ENCODE measurements around the gene RDM1.

RDM1 gene

GRCh38 chr17:35917519-35918213 lies 12.9 kb downstream of the RDM1 start:
- TF ChIP-seq, protein P1, sequence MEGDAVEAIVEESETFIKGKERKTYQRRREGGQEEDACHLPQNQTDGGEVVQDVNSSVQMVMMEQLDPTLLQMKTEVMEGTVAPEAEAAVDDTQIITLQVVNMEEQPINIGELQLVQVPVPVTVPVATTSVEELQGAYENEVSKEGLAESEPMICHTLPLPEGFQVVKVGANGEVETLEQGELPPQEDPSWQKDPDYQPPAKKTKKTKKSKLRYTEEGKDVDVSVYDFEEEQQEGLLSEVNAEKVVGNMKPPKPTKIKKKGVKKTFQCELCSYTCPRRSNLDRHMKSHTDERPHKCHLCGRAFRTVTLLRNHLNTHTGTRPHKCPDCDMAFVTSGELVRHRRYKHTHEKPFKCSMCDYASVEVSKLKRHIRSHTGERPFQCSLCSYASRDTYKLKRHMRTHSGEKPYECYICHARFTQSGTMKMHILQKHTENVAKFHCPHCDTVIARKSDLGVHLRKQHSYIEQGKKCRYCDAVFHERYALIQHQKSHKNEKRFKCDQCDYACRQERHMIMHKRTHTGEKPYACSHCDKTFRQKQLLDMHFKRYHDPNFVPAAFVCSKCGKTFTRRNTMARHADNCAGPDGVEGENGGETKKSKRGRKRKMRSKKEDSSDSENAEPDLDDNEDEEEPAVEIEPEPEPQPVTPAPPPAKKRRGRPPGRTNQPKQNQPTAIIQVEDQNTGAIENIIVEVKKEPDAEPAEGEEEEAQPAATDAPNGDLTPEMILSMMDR (IDR thresholded peaks at IDR 0.05; ENCODE audit: insufficient read depth, low read length, poor library complexity, severe bottlenecking): no peak
- no peaks in the 10 kb centered on the region for H3K36me3 ChIP-seq (ENCODE audit: control insufficient read depth, insufficient read depth, low read length)
- no peak for DNase-seq (ENCODE audit: extremely low read depth, insufficient read length)

DNA sequence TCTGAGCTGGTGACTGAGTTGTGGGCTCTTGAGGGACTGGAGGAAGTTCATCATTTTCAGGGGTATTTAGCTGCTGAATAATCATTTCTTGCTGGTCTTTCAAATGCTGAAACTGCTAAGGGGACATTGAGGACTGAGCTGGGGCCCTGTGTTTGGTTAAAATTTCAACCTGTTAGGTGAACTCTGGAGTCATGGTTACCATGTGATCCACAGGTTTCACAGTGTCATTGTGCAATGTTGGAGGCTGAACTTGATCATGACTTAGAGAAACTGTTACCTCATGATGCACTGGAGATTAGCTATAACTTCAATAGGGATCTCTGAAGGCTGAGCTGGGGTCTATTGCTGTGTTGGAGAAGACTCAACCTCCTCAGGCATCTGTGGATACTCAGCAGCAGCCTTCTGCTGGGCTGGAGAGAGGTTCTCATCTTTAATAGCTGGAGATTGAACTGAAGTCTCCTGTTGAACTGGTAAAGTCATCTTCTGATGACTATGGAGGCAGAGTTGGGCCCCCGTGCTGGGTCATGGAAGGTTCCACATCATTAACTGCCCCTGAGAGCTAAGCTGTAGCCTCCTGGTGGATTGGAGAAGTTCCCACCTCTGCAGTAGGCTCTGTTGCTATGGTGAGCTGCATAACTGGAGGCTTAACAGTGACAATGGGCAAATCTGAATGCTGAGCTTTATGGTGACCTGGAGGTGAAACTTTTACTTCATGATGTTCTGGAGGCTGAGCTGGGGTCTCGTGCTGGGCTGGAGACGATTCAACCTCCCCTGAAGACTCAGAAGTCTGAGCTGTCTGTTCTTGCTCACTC lies 15.2 kb downstream of the RDM1 start:
- Histone ChIP-seq H3K36me3 (ENCODE audit: control insufficient read depth, insufficient read depth, low read length) (no peaks in the 10 kb centered on the region), H3K27me3 (replicated peaks; ENCODE audit: control insufficient read depth, insufficient read depth, low read length) (no peaks in the 10 kb centered on the region), H3K4me3 (replicated peaks; ENCODE audit: low read depth, low read length) (no peak overlapping the region)
- no peak for DNase-seq (ENCODE audit: extremely low read depth, insufficient read length)
- TF ChIP-seq, protein P1 (IDR thresholded peaks at IDR 0.05; ENCODE audit: insufficient read depth, low read length, poor library complexity, severe bottlenecking): no peak

More at GRCh38 chr17:35917519-35918213, 12.9 kb downstream of the RDM1 start:
- no peak overlapping the region for H3K4me3 ChIP-seq (replicated peaks; ENCODE audit: low read depth, low read length)
- no peaks in the 10 kb centered on the region for H3K27me3 ChIP-seq (replicated peaks; ENCODE audit: control insufficient read depth, insufficient read depth, low read length)

DNA sequence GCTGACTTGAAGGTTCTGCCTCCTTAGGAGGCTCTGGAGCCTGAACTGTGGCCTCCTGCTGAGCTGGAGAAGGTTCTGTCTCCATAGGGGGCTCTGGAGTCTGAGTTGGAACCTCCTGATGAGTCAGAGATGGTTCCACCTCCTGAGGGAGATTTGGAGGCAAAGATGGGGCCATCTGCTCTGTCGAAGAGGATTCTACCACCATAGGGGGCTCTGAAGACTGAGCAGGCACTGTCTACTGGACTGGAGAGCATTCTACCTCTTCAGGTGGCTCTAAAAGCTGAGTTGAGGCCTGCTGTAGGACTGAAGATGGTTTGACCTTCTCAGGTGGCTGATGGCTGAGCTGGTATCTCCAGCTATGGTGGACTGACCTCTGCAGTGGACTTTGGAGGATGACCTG lies 16.2 kb downstream of the RDM1 start:
- no peaks in the 10 kb centered on the region for H3K36me3 ChIP-seq (ENCODE audit: control insufficient read depth, insufficient read depth, low read length)
- no peak overlapping the region for H3K4me3 ChIP-seq (replicated peaks; ENCODE audit: low read depth, low read length)
- TF ChIP-seq, protein P1 (IDR thresholded peaks at IDR 0.05; ENCODE audit: insufficient read depth, low read length, poor library complexity, severe bottlenecking): no peak
- H3K27me3 ChIP-seq (replicated peaks; ENCODE audit: control insufficient read depth, insufficient read depth, low read length): no peaks in the 10 kb centered on the region
- no peak for DNase-seq (ENCODE audit: extremely low read depth, insufficient read length)

GRCh38 chr17:35913609-35914008 lies 17.0 kb downstream of the RDM1 start:
- DNase-seq (ENCODE audit: extremely low read depth, insufficient read length): no peak
- Histone ChIP-seq H3K36me3 (ENCODE audit: control insufficient read depth, insufficient read depth, low read length) (no peaks in the 10 kb centered on the region), H3K4me3 (replicated peaks; ENCODE audit: low read depth, low read length) (no peak overlapping the region), H3K27me3 (replicated peaks; ENCODE audit: control insufficient read depth, insufficient read depth, low read length) (no peaks in the 10 kb centered on the region)
- TF ChIP-seq, protein P1 (IDR thresholded peaks at IDR 0.05; ENCODE audit: insufficient read depth, low read length, poor library complexity, severe bottlenecking): no peak

DNA sequence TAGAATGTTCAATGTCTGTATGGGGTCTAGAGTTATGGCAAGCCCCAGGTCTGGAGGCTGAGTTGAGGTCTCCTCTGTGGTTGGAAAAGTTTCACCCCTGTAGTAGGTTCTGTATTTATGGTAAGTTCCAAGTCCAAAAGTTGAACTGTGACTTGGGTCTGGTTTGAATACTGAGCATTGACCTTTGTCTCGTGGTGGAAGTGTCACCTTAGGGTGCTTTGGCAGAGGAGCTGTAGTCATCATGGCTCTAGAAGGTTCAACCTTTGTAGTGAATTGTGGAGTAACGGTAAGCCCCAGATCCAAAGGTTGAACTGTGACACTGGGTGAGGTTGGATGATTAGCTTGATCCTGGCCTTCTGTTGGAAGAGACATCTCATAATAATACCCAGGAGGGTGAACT lies 17.6 kb downstream of the RDM1 start:
- TF ChIP-seq, protein P1 (IDR thresholded peaks at IDR 0.05; ENCODE audit: insufficient read depth, low read length, poor library complexity, severe bottlenecking): no peak
- Histone ChIP-seq H3K36me3 (ENCODE audit: control insufficient read depth, insufficient read depth, low read length) (no peaks in the 10 kb centered on the region), H3K4me3 (replicated peaks; ENCODE audit: low read depth, low read length) (no peak overlapping the region), H3K27me3 (replicated peaks; ENCODE audit: control insufficient read depth, insufficient read depth, low read length) (no peaks in the 10 kb centered on the region)
- DNase-seq (ENCODE audit: extremely low read depth, insufficient read length): no peak

Measured in GM06990 (cell line).